GM12891 (cell line): Measurements from ENCODE around the gene DPH5.

Source experiments
- DNase-seq: peaks from one replicate; pipeline ENCODE4 v3.0.0; 2011; ENCODE audit warnings: low spot score; ENCODE audit not compliant: insufficient read length
- FAIRE-seq: peaks from 2 replicates; lab custom pipeline; 2011; peaks lifted over from hg19 to GRCh38; lab: Jason Lieb, UNC
- PAX5 ChIP-seq: IDR thresholded peaks from 2 replicates; pipeline ENCODE4 v1.6.1; 2011; ENCODE audit warnings: low read length, moderate library complexity, mild to moderate bottlenecking; ENCODE audit not compliant: insufficient read depth, severe bottlenecking
- POLR2A ChIP-seq: IDR thresholded peaks from 2 replicates; pipeline ENCODE4 v1.6.1; 2011; ENCODE audit warnings: low read depth, low read length, control low read depth
- POLR2AphosphoS5 ChIP-seq: IDR thresholded peaks from 2 replicates; pipeline ENCODE4 v1.6.1; 2011; ENCODE audit warnings: low read depth, low read length, control low read depth
- POU2F2 ChIP-seq: IDR thresholded peaks from 2 replicates; pipeline ENCODE4 v1.6.1; 2011; ENCODE audit warnings: low read depth, mild to moderate bottlenecking, control low read depth, low read length, moderate library complexity
- SPI1 ChIP-seq: IDR thresholded peaks from 2 replicates; pipeline ENCODE4 v1.6.1; 2011; ENCODE audit warnings: low read depth, low read length, control low read depth
- TAF1 ChIP-seq: IDR thresholded peaks from 2 replicates; pipeline ENCODE4 v1.6.1; 2011; ENCODE audit warnings: low read depth, low read length, control low read depth

DPH5 gene

DNA sequence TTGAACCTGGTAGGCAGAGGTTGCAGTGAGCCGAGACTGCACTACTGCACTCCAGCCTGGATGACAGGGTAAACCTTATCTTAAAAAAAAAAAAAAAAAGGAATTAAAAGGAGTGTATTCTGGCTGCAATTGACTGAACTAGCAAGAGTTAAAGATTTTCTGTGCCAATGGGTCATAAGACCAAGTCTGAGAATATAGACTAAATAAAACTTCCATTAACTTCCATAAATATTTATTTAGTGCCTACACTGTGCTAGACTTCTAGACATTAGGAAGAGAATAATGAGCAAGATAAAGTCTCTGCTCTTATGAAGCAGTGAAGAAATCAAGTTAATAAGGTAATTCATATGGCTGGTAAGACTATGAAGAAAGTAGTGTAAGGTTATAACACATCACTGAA is 27.2 kb downstream of the DPH5 start:
- DNase-seq, result no peak
- FAIRE-seq, result no peak

GRCh38 chr1:100995198-100995988 is 30.2 kb downstream of the DPH5 start:
- TF ChIP-seq PAX5 (no peak), SPI1 (no peak), TAF1 (no peak)
- DNase-seq (no peak), FAIRE-seq (no peak)

More for the DNA sequence above, 27.2 kb downstream of the DPH5 start:
- TF ChIP-seq PAX5, result no peak
- no peak for TF ChIP-seq POLR2AphosphoS5
- TF ChIP-seq POU2F2, result no peak
- no peak for TF ChIP-seq TAF1
- TF ChIP-seq SPI1, result no peak
- TF ChIP-seq POLR2A, result no peak

DNA sequence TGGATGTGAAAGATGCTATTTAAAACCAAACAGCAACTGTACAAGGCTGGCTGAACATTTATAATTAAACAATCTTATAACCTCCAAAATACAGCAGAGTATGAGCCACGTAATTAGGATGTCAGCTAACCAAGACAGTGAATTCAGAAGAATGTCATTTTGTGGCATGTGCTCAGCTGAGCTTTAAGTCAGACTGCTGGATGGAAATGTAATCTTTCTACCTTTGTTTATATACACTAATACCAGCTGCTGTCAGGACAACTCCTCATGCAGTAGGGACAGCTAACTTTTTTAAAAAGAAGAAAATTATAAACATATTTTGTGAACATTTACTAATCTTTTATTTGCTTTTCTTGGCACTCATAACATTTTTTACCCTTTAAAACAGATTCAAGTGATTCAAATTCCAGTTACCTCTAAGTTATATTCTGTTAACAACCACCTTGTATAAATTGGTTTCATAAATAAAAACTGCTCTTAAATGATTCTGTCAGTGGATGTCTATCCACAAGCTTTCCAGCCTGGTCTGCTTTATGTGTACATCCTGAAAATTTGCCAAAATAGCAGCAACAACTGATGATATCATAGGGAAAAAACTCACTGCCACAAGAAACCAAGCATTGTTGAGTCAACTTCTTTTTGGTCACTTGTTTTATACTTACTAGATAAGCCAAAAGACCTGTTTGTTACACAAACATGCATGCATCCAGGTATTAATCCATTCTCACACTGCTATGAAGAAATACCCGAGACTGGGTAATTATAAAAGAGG is 36.1 kb downstream of the DPH5 start:
- no peak for DNase-seq
- FAIRE-seq, result no peak
- TF ChIP-seq SPI1 (no peak), POU2F2 (no peak), POLR2AphosphoS5 (no peak), TAF1 (no peak), PAX5 (no peak), POLR2A (no peak)

- TF ChIP-seq POLR2AphosphoS5 (no peak), SPI1 (no peak), PAX5 (no peak), TAF1 (no peak), POU2F2 (no peak), POLR2A (no peak)
- DNase-seq (no peak), FAIRE-seq (no peak)
These were observed 37.5 kb downstream of the DPH5 start for GRCh38 chr1:100988121-100988520.

GRCh38 chr1:100982793-100983192 is 42.8 kb downstream of the DPH5 start:
- TF ChIP-seq POU2F2, result no peak
- TF ChIP-seq POLR2AphosphoS5, result no peak
- no peak for TF ChIP-seq TAF1
- no peak for TF ChIP-seq POLR2A
- no peak for TF ChIP-seq PAX5
- no peak for TF ChIP-seq SPI1
- FAIRE-seq (no peak), DNase-seq (no peak)

DNA sequence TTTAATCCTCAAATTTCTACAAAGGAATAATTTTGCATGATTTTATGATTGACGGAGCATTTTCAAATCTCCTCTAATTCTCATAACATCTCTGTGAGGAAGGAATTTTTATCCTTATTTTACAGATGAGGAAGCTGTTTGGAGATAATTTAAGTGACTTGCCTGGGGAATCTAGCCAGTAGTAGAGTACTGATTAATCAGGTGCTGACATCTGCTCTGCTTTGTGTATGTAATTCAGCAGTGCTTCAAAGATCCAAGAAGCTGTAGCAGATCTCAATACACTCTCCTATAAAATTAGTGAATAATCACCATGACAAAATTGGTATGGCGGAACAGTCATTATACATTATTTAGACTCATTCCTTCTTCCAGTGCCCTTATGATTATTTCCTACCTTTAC is 46.0 kb downstream of the DPH5 start:
- no peak for TF ChIP-seq TAF1
- TF ChIP-seq POLR2AphosphoS5, result no peak
- no peak for TF ChIP-seq SPI1
- no peak for TF ChIP-seq POU2F2
- TF ChIP-seq POLR2A, result no peak
- TF ChIP-seq PAX5, result no peak
- FAIRE-seq (no peak), DNase-seq (no peak)

GRCh38 chr1:100976936-100977335 is 48.6 kb downstream of the DPH5 start:
- TF ChIP-seq TAF1, result no peak
- TF ChIP-seq PAX5, result no peak
- TF ChIP-seq POU2F2, result no peak
- no peak for TF ChIP-seq SPI1
- TF ChIP-seq POLR2A, result no peak
- no peak for TF ChIP-seq POLR2AphosphoS5

DNA sequence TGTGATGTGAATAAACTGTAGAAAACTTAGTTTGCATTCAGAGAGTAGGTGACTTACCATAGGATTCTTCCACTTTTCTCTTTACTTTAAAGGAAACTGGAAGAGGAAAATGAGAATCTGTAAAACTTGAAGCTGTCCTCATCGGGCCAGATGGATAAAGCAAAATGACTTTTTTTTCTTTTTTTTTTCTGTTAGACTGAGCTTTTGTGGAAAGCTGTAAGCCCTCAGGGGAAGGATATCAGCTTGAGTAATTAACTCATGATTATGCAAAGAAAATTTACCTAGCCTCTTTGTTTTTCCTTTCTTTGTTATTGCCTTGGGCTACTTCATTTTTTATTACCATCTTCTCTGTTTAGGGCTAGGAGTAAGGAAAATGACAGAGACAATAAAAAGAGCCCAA is 53.4 kb downstream of the DPH5 start:
- DNase-seq, result no peak
- TF ChIP-seq POU2F2, result no peak
- no peak for TF ChIP-seq PAX5
- no peak for TF ChIP-seq POLR2AphosphoS5
- TF ChIP-seq TAF1, result no peak
- TF ChIP-seq SPI1, result no peak
- no peak for TF ChIP-seq POLR2A
- no peak for FAIRE-seq

More at GRCh38 chr1:100976936-100977335, 48.6 kb downstream of the DPH5 start:
- FAIRE-seq, result no peak
- no peak for DNase-seq

- DNase-seq (no peak), FAIRE-seq (no peak)
- TF ChIP-seq POLR2A (no peak), POLR2AphosphoS5 (no peak), PAX5 (no peak), POU2F2 (no peak), TAF1 (no peak), SPI1 (no peak)
These were observed 54.6 kb downstream of the DPH5 start for GRCh38 chr1:100971021-100971420.

GRCh38 chr1:100969327-100969726 is 56.3 kb downstream of the DPH5 start:
- TF ChIP-seq SPI1 (no peak), TAF1 (no peak), PAX5 (no peak), POLR2AphosphoS5 (no peak)
- no peak for DNase-seq
- FAIRE-seq, result no peak
